Activated CD8-positive, alpha-beta memory T cell treated with anti-CD3 and anti-CD28 coated beads, Interleukin-2, amount 10 ng/mL, durations not matched to agents 7 days and 5 days (primary cell): Measurements from ENCODE around the gene UBE2J2. TPM values are rescaled to one million over a fixed set of nuclear protein-coding genes. Genes with fewer than 3 reads are reported as not detected.

Source experiments
- ATAC-seq: fragments of 150-1000 bp; cut with Tn5 transposase; one replicate; pipeline ENCODE4 v1.10.0; 2021; ENCODE audit warnings: moderate library complexity
- CTCF ChIA-PET: fragments of 350-600 bp; sonication (Branson Sonifier 250); formaldehyde crosslinking; loops from one replicate; lab custom pipeline; 2021; ENCODE audit warnings: antibody characterized with exemption; lab: Charles Lee
- DNase-seq: peaks from one replicate; pipeline ENCODE4 v3.0.0-alpha.2; 2020
- H3K27ac Mint-ChIP-seq: one replicate; pipeline ENCODE4 v1.8.0; 2021; ENCODE audit warnings: mild to moderate bottlenecking, mixed read lengths
- H3K27me3 Mint-ChIP-seq: one replicate; pipeline ENCODE4 v1.8.0; 2021; ENCODE audit warnings: mixed read lengths
- H3K36me3 Mint-ChIP-seq: one replicate; pipeline ENCODE4 v1.8.0; 2021; ENCODE audit warnings: mild to moderate bottlenecking, mixed read lengths
- H3K4me1 Mint-ChIP-seq: one replicate; pipeline ENCODE4 v1.8.0; 2021; ENCODE audit warnings: mixed read lengths
- H3K4me3 Mint-ChIP-seq: one replicate; pipeline ENCODE4 v1.8.0; 2021; ENCODE audit warnings: mild to moderate bottlenecking, moderate library complexity, mixed read lengths
- H3K9me3 Mint-ChIP-seq: one replicate; pipeline ENCODE4 v1.8.0; 2022; ENCODE audit warnings: low read depth, mixed read lengths
- total RNA-seq, 2 experiments: library from RNA; stranded (reverse); gene quantifications; one replicate each; pipeline ENCODE4 v1.2.3, GENCODE V29; 2021

UBE2J2 gene
- total RNA-seq, 2 experiments from 2014 or later: 71.3 to 83.3 TPM

- DNase-seq: no peak
- CTCF ChIA-PET: interaction anchor here (1.4 kb wide), 1 partner anchor 9 kb away, joined by 4 read pairs; no protein-coding TSS in a partner anchor
- H3K36me3 Mint-ChIP-seq: no peaks in the 10 kb centered on the region
- no peak overlapping the region for H3K4me3 Mint-ChIP-seq
- H3K9me3 Mint-ChIP-seq: no peaks in the 10 kb centered on the region
- H3K4me1 Mint-ChIP-seq: no peaks in the 10 kb centered on the region
- no peak for ATAC-seq
- H3K27ac Mint-ChIP-seq: no peak overlapping the region
- no peaks in the 10 kb centered on the region for H3K27me3 Mint-ChIP-seq
Observed at GRCh38 chr1:1296070-1297061, 22.7 kb upstream of the UBE2J2 start.

GRCh38 chr1:1295154-1295923 is 21.7 kb upstream of the UBE2J2 start:
- Mint-ChIP-seq H3K36me3 (no peaks in the 10 kb centered on the region), H3K9me3 (no peaks in the 10 kb centered on the region), H3K4me3 (no peak overlapping the region), H3K27me3 (no peaks in the 10 kb centered on the region), H3K27ac (no peak overlapping the region), H3K4me1 (no peaks in the 10 kb centered on the region)
- DNase-seq: no peak
- CTCF ChIA-PET: interaction anchor here (1.2 to 1.6 kb wide), 3 partner anchors 10 to 173 kb away, joined by 4 to 7 read pairs (median 6); no protein-coding TSS in a partner anchor
- ATAC-seq: no peak

GRCh38 chr1:1294250-1294890 is 20.7 kb upstream of the UBE2J2 start:
- Mint-ChIP-seq H3K4me3 (no peak overlapping the region), H3K36me3 (no peaks in the 10 kb centered on the region), H3K27me3 (no peaks in the 10 kb centered on the region), H3K4me1 (no peaks in the 10 kb centered on the region), H3K27ac (no peak overlapping the region), H3K9me3 (no peaks in the 10 kb centered on the region)
- CTCF ChIA-PET: interaction anchor here (1.2 to 1.6 kb wide), 2 partner anchors 11 to 172 kb away, joined by 6 to 7 read pairs; no protein-coding TSS in a partner anchor
- DNase-seq (no peak), ATAC-seq (no peak)

GRCh38 chr1:1293263-1294249 is 19.9 kb upstream of the UBE2J2 start:
- Mint-ChIP-seq H3K4me1 (no peaks in the 10 kb centered on the region), H3K9me3 (no peaks in the 10 kb centered on the region), H3K36me3 (no peaks in the 10 kb centered on the region), H3K27ac (no peak overlapping the region), H3K4me3 (no peak overlapping the region), H3K27me3 (no peaks in the 10 kb centered on the region)
- CTCF ChIA-PET: interaction anchor here (1.6 kb wide), 2 partner anchors 12 to 171 kb away, joined by 3 to 6 read pairs; no protein-coding TSS in a partner anchor
- DNase-seq: no peak
- no peak for ATAC-seq

GRCh38 chr1:1292851-1293250 is 19.2 kb upstream of the UBE2J2 start:
- no peak overlapping the region for H3K27ac Mint-ChIP-seq
- H3K36me3 Mint-ChIP-seq: no peaks in the 10 kb centered on the region
- no peaks in the 10 kb centered on the region for H3K4me1 Mint-ChIP-seq
- H3K9me3 Mint-ChIP-seq: no peaks in the 10 kb centered on the region
- no peak for DNase-seq
- no peaks in the 10 kb centered on the region for H3K27me3 Mint-ChIP-seq
- CTCF ChIA-PET: interaction anchor here (1.4 to 3.2 kb wide), 4 partner anchors 12 to 170 kb away, joined by 3 to 58 read pairs (median 6); no protein-coding TSS in a partner anchor
- no peak overlapping the region for H3K4me3 Mint-ChIP-seq
- ATAC-seq: no peak

- CTCF ChIA-PET: interaction anchor here (0.7 to 3.2 kb wide), 12 partner anchors 11 to 308 kb away, joined by 3 to 58 read pairs (median 6); no protein-coding TSS in a partner anchor
- Mint-ChIP-seq H3K27me3 (no peaks in the 10 kb centered on the region), H3K36me3 (no peaks in the 10 kb centered on the region), H3K4me1 (no peaks in the 10 kb centered on the region), H3K27ac (no peak overlapping the region), H3K4me3 (no peak overlapping the region), H3K9me3 (no peaks in the 10 kb centered on the region)
- no peak for ATAC-seq
- no peak for DNase-seq
Observed at GRCh38 chr1:1292442-1292779, 18.8 kb upstream of the UBE2J2 start.

GRCh38 chr1:1291548-1292441 is 18.1 kb upstream of the UBE2J2 start:
- CTCF ChIA-PET: interaction anchor here (0.7 to 3.2 kb wide), 14 partner anchors 11 to 307 kb away, joined by 3 to 58 read pairs (median 5); partner anchors contain the start of gene UBE2J2
- no peaks in the 10 kb centered on the region for H3K9me3 Mint-ChIP-seq
- H3K4me3 Mint-ChIP-seq: no peak overlapping the region
- H3K36me3 Mint-ChIP-seq: no peaks in the 10 kb centered on the region
- ATAC-seq: peak; percentile 72
- DNase-seq: peak; percentile 74
- H3K27ac Mint-ChIP-seq: no peak overlapping the region
- no peaks in the 10 kb centered on the region for H3K4me1 Mint-ChIP-seq
- H3K27me3 Mint-ChIP-seq: no peaks in the 10 kb centered on the region

GRCh38 chr1:1291023-1291528 is 17.4 kb upstream of the UBE2J2 start:
- no peaks in the 10 kb centered on the region for H3K36me3 Mint-ChIP-seq
- H3K4me1 Mint-ChIP-seq: no peaks in the 10 kb centered on the region
- H3K9me3 Mint-ChIP-seq: no peaks in the 10 kb centered on the region
- H3K27me3 Mint-ChIP-seq: no peaks in the 10 kb centered on the region
- ATAC-seq: no peak
- H3K27ac Mint-ChIP-seq: no peak overlapping the region
- CTCF ChIA-PET: interaction anchor here (0.9 to 3.2 kb wide), 13 partner anchors 14 to 307 kb away, joined by 3 to 58 read pairs (median 5); partner anchors contain the start of gene UBE2J2
- no peak for DNase-seq
- no peak overlapping the region for H3K4me3 Mint-ChIP-seq

- H3K27ac Mint-ChIP-seq: no peak overlapping the region
- peak; percentile 69 for DNase-seq
- no peaks in the 10 kb centered on the region for H3K4me1 Mint-ChIP-seq
- no peaks in the 10 kb centered on the region for H3K9me3 Mint-ChIP-seq
- no peaks in the 10 kb centered on the region for H3K36me3 Mint-ChIP-seq
- H3K27me3 Mint-ChIP-seq: no peaks in the 10 kb centered on the region
- no peak for ATAC-seq
- H3K4me3 Mint-ChIP-seq: no peak overlapping the region
- CTCF ChIA-PET: interaction anchor here (1.3 to 3.2 kb wide), 3 partner anchors 14 to 168 kb away, joined by 3 to 58 read pairs (median 4); no protein-coding TSS in a partner anchor
Observed at GRCh38 chr1:1290238-1290731, 16.6 kb upstream of the UBE2J2 start.

GRCh38 chr1:1287288-1288110 is 13.8 kb upstream of the UBE2J2 start:
- ATAC-seq: no peak
- Mint-ChIP-seq H3K4me1 (no peaks in the 10 kb centered on the region), H3K27me3 (no peaks in the 10 kb centered on the region), H3K36me3 (no peaks in the 10 kb centered on the region), H3K27ac (no peak overlapping the region), H3K4me3 (no peak overlapping the region), H3K9me3 (no peaks in the 10 kb centered on the region)
- DNase-seq: no peak
- CTCF ChIA-PET: no interaction called here
